Measurements from ENCODE around the gene OSM.

GRCh38 chr22:30293026-30293425, 26.4 kb upstream of the OSM start:
- TF ChIP-seq CTCF (IDR thresholded peaks at IDR 0.05) (no peak), POLR2A (IDR thresholded peaks at IDR 0.05) (no peak)

Data from gastroesophageal sphincter (tissue), 3 donors.